ENCODE data around the gene MTMR10.

Gene MTMR10

DNA sequence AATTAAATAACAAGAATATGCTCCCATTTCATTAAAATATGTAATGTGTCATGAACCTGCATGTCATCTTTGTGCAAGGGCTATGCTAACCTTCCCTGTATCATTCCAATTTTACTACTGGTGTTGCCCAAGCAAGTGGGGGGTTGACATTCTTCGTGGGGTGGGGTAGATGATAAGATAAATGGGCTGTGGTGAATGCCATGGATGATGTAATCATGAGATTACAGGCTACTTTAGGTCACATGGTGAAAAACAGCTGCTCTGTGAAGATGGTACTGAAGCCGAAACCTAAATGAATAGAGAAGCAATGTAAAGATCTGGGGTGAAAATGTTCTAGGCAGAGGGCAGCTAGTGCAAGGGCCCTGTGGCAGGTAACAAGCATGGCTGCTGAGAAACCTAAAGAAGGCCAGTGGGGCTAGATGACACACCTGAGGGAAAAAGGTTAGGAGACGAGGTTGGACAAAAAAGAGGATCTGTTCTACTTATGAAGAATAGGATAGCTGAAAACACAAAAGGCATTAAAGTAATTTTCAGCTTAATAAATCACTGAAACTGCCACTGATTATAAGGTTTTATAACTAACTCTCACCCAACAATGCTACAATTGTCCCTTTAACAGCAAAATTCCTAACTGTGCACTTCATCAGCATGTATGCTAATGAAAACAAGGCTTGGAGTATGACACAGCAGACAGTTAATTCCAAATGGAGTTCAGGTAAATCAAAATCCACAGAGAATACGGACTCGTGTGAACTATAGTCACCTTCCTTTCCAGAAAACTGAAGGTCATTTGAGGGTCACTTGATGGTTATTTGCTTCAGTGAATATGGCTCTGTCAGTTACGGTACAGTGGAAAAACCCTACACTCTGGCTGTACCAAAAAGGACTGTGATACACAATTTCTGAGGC lies 35.0 kb downstream of the MTMR10 start:
- peak; percentile 6 for DNase-seq (ENCODE audit: low spot score)

DNA sequence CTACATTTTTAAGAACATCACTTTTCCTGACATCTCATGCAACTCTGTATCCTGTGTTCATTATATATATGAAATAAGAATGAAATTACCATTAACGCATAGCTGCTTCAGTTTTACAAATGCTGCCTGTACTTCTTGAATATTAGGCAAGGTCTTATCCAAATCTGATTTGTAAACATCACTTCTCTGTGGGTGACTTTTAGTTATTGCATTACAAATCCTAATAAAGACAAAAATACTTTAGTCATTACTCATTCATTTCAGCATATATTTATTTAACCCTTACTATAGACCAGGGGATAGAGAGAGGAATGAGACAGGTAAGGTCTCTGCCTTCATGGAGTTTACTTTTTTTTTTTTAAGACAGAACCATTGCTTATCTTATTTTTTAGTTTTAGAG lies 36.8 kb downstream of the MTMR10 start:
- no peak for DNase-seq (ENCODE audit: low spot score)

- DNase-seq (ENCODE audit: low spot score) = peak; percentile 87
Measured at GRCh38 chr15:30953731-30954378, 37.6 kb downstream of the MTMR10 start.

DNA sequence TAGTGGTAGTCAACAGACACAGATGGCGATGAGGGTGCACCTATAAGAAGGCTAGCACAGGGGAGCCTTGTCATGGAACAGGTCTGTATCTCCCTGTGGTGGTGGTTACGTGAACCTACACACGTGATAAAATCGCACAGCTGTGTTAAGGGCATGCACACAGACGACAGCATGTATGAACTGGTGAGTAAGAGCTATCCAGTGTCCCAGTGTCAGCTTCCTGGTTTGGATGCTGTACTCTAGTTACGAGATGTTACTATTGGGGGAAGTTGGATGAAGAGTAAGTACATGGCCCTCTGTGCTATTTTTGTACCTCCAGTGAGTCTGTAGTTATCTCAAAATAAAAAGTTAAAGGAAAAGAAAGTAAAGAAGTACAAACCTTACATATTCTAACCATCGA lies 38.2 kb downstream of the MTMR10 start:
- DNase-seq (ENCODE audit: low spot score) = no peak

DNA sequence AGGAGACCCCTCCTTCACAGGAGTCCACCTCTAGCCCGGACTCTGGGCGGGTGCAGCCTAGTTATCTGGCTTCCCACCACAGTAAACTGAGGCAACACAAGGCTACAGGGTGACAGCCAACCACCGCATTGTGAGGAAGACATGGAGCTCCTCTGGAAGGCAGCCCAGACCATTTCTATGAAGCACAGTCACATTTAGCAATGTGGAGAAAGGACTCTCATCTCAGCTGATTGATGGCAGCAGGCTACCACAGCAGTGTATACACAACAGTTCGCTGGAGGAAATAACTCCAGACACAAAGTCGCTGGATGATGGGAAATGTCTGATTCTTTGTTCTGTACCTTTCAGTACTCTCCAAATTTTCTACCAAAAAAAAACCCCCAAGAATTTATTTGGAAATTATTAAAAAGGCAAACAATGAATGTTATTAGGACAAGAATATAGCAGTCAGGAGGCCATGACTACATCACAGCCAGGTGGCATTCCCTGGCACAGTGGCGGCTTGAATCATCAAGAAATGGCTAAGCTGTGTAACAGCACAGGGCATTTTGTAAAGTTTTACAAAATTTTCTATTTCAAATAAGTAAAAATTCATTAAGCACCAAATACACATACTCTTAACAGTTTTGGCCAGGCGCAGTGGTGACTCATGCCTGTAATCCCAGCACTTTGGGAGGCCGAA lies 47.6 kb downstream of the MTMR10 start:
- no peak for DNase-seq (ENCODE audit: low spot score)

DNA sequence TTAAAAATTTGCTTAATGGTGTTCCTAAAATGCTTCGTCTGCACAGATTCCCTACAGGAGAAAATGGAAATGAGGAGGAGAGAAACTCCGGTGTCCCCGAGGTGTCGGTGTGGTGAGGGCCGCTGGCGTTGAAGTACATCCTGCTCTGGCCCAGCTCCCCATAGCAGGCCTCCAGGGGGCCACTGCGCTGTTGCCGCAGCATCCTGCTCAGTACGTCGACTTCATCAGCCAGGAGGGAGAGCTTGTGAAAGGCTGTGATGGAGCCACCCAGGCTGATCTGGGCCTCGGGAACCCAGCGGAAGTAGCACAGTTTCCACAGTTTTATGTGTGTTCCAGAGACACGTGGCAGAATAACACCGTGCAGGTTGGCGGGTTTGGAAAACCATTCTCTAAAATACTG lies 49.9 kb downstream of the MTMR10 start:
- DNase-seq (ENCODE audit: low spot score) = no peak

- no peak for DNase-seq (ENCODE audit: low spot score)
Measured at GRCh38 chr15:30940359-30940758, 51.1 kb downstream of the MTMR10 start.

GRCh38 chr15:30939161-30939560 lies 52.3 kb downstream of the MTMR10 start:
- no peak for DNase-seq (ENCODE audit: low spot score)

GRCh38 chr15:30933293-30933692 lies 58.1 kb downstream of the MTMR10 start:
- no peak for DNase-seq (ENCODE audit: low spot score)

- DNase-seq (ENCODE audit: low spot score) = no peak
Measured at GRCh38 chr15:30930422-30930821, 61.0 kb downstream of the MTMR10 start.

GRCh38 chr15:30929982-30930381 lies 61.4 kb downstream of the MTMR10 start:
- no peak for DNase-seq (ENCODE audit: low spot score)

DNA sequence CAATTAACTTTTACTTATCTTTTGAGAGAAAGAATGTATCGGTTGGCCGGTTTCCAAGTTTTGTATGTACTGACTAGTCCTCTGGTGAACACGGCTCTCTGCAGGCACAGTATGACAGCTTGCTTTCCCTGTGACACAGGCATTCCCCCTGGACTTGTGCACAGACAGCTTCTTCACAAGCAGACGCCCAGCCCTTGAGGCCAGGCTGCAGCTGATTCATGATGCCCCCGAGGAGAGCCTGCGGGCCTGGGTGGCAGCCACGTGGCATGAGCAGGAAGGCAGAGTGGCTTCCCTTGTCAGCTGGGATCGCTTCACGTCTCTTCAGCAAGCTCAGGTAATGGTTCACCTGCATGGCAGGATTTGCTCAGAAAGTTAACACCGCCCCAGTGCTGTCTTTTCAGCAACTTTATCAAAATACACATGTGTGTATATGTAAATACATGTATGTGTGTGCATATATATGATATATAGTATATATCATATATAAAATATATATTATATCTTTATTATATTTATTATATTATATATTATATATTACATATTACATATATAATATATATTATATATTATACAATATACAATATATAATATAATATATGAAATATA lies 62.3 kb downstream of the MTMR10 start:
- no peak for DNase-seq (ENCODE audit: low spot score)

DNA sequence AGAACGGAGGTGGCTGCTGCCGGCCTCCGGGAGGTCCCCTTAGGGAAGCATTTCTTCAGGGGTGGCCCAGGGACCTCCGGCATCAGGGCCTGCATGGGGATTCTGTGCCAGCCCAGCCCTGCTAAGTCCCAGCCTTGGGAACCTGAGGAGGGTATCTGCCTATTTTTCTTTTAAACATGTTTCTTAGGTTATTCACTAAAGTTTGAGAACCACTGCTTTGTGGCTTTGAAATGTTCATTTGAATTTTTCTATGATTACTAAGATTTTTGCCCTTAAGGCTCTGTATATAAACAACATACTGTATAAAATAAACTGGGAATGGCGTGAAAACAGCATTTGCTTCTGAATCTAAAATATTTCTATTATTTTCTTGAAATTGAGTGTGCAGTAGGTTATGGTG lies 63.4 kb downstream of the MTMR10 start:
- DNase-seq (ENCODE audit: low spot score) = no peak

- DNase-seq (ENCODE audit: low spot score) = no peak
Measured at GRCh38 chr15:30927148-30927761, 64.2 kb downstream of the MTMR10 start.

DNA sequence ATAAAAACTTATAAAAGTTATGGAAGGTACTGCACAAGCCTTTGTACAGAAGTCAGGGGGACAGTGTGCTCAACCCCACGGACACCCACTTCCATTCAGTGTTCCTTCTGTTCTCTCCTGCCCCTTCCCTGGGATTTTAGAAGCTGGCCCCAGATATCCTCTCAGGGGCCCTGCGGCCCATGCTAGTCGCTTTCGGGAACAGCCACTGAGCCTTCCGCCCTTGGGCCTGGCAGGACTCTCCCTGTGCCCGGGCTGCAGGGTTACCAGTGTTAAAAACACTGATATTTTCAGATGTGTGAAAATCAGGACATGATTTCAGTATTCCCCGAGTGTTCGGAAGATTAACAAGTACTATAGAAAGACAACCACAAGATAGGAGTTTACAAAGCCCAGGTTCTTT lies 65.3 kb downstream of the MTMR10 start:
- DNase-seq (ENCODE audit: low spot score) = no peak

- DNase-seq (ENCODE audit: low spot score) = no peak
Measured at GRCh38 chr15:30925686-30926085, 65.7 kb downstream of the MTMR10 start.

DNA sequence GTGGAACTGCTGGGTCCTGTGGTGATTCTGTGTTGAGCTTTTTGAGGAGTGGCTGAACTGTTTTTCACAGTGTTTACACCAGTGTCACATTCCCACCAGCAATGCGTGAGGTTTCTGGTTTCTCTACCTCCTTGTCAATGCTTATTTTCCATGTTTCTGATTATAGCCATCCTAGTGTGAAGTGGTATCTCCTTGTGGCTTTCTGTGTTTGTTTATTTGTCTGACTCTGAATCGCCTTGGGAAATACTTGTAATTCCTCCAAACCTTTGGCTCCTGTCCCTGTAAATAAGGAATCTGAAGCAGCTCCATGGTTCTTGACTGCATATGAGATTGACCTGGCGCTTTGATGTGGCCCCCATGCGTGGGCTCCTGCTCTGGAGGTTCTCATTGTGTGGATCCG lies 67.1 kb downstream of the MTMR10 start:
- DNase-seq (ENCODE audit: low spot score) = peak; percentile 28

GRCh38 chr15:30923429-30923828 lies 68.0 kb downstream of the MTMR10 start:
- no peak for DNase-seq (ENCODE audit: low spot score)

DNA sequence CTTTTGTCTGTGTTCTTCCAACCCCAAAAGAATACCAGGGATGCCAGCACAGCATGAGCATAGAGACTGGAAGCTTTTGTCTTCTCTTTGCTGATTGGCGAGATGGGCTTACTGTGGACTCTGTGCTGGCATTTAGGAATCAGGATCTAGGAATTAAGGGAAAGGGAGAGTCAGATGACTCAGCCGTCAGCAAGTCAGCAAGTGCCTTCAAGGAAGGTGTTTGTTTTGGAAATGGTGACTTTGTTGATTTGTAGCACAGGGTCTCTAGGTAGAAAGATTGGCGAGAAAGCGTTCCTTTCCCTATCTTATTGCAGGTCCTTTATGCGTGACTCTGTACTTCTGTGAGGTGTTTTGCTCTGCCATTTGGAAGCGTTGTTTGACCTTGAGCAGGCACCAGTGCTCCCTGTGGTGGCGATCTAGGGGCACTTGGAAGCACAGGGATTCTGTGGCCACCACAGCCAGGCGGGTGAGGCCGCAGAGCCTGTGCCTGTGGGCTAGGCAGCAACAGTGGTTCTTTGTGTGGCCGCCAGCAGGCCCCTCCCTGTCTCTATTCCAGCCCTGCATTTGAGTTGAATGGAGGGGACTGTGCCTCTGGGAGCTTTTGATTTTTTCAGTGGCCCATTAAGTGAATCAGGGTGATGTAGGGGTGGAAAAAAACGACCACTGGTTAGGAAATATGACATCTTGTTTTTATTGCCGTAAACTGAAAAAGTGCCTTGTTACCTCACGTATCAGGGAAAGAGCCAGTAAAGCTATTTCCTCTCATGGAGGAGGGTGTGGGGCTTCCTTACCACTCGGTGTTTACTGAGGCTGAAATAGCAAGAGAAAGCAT lies 68.7 kb downstream of the MTMR10 start:
- no peak for DNase-seq (ENCODE audit: low spot score)

- no peak for DNase-seq (ENCODE audit: low spot score)
Measured at GRCh38 chr15:30921781-30922479, 69.5 kb downstream of the MTMR10 start.

DNA sequence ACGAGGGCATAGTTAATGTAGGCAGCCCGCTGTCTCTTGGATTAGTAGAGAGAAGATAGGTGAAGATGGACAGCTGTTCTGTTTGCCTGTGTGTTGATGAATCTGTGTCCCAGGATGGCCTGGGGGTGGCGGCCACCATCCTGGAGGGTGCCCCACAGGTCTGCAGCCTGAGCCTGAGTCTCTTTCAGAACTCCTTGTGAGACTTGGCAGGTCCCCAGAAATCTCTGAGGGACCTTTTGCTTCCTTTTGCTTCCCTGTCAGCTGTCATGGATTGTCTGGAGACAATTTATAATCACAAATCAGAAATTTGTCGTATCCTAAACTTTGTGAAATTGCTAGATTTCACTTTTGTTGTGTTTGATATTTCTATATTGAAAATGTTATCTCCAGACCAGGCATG lies 70.3 kb downstream of the MTMR10 start:
- DNase-seq (ENCODE audit: low spot score) = no peak

All from GM03348 (cell line).